Omental fat pad (tissue), 4 donors: ENCODE data around the gene DHX58. TPM values are rescaled to one million over a fixed set of nuclear protein-coding genes. Genes with fewer than 3 reads are reported as not detected.

Experiments used
- ATAC-seq: fragments of 150-250 bp; one replicate; pipeline ENCODE4 v1.9.1; 2016; ENCODE audit warnings: mild to moderate bottlenecking, moderate library complexity; ENCODE audit not compliant: low FRiP score
- DNase-seq: peaks from one replicate; pipeline ENCODE4 v3.0.0-alpha.2; 2019; ENCODE audit warnings: low spot score
- CTCF ChIP-seq, 3 donors: fragments of 450-650 bp; IDR thresholded peaks; one replicate each; pipeline ENCODE4 v1.5.1; 2016 to 2017; ENCODE audit warnings: antibody characterized with exemption in 3 of 3, mild to moderate bottlenecking in 3 of 3, moderate library complexity in 2 of 3
- total RNA-seq, 4 donors: library from RNA; depleted of rRNA; stranded (reverse); fragments of >200 nt; gene quantifications; one replicate each; pipeline ENCODE4 v1.1.0, GENCODE V29; 2016

The DHX58 gene
- total RNA-seq, 4 donors from 2014 or later, result 7.8 to 21.8 (median 10.2) TPM

- DNase-seq (no peak), ATAC-seq (no peak)
- no peak for TF ChIP-seq CTCF (IDR thresholded peaks at IDR 0.05)
Measured at GRCh38 chr17:42051645-42052044, 60.9 kb downstream of the DHX58 start.

Other genes starting within 250 kb of the DHX58 start
- 10 to 100 TPM; 16.2 to 18.8 (median 18.0) TPM for gene KLHL11, start 247.3 kb downstream of the DHX58 start, total RNA-seq
- gene ACLY, start 193.8 kb downstream of the DHX58 start, total RNA-seq, result 100 to 1,000 TPM in 3 of 4 donors, 10 to 100 TPM in 1; 91.6 to 133 (median 111) TPM
- under 1 TPM; 0.19 to 0.96 (median 0.49) TPM for gene ODAD4, start 182.1 kb downstream of the DHX58 start, total RNA-seq
- 10 to 100 TPM; 42.2 to 62.9 (median 49.8) TPM for gene CNP, start 145.9 kb downstream of the DHX58 start, total RNA-seq
- gene DNAJC7, start 95.3 kb downstream of the DHX58 start, total RNA-seq, result 10 to 100 TPM; 46.5 to 72.5 (median 70.7) TPM
- 10 to 100 TPM; 27.8 to 39.3 (median 30.4) TPM for gene NKIRAS2, start 92.6 kb downstream of the DHX58 start, total RNA-seq
- under 1 TPM; 0.09 to 0.63 (median 0.19) TPM for gene C17orf113, start 62.1 kb downstream of the DHX58 start, total RNA-seq
- not detected for gene ZNF385C, start 14.2 kb downstream of the DHX58 start, total RNA-seq
- gene KAT2A, start 8.7 kb upstream of the DHX58 start, total RNA-seq, result 10 to 100 TPM; 30.2 to 68.7 (median 33.9) TPM
- under 1 TPM in 1 of 4 donors, not detected in 3; 0.25 TPM for gene HSPB9, start 10.1 kb upstream of the DHX58 start, total RNA-seq
- 100 to 1,000 TPM; 122 to 178 (median 158) TPM for gene RAB5C, start 42.3 kb upstream of the DHX58 start, total RNA-seq
- under 1 TPM in 3 of 4 donors, not detected in 1; 0.44 to 0.79 (median 0.48) TPM for gene KCNH4, start 68.4 kb upstream of the DHX58 start, total RNA-seq
- not detected for gene HCRT, start 72.7 kb upstream of the DHX58 start, total RNA-seq
- gene GHDC, start 81.8 kb upstream of the DHX58 start, total RNA-seq, result 10 to 100 TPM; 28.8 to 41.3 (median 35.5) TPM
- 100 to 1,000 TPM in 2 of 4 donors, 10 to 100 TPM in 2; 66.6 to 130 (median 111) TPM for gene STAT5B, start 163.7 kb upstream of the DHX58 start, total RNA-seq
- 100 to 1,000 TPM; 151 to 200 (median 171) TPM for gene STAT5A, start 175.8 kb upstream of the DHX58 start, total RNA-seq